ENCODE measurements around the gene SIGLEC11. TPM values are rescaled to one million over a fixed set of nuclear protein-coding genes. Genes with fewer than 3 reads are reported as not detected.

SIGLEC11 gene
- total and polyA plus RNA-seq, 2 experiments from 2014 or later, result not detected

- Mint-ChIP-seq H3K27me3 (ENCODE audit: insufficient read depth, low read depth, poor library complexity) (peaks cover 14% of the 10 kb centered on the region), H3K9me3 (peaks cover 12% of the 10 kb centered on the region)
- H3K4me2 ChIP-seq, result no peak overlapping the region
Observed at GRCh38 chr19:49950956-49951526, 9.9 kb downstream of the SIGLEC11 start.

More at GRCh38 chr19:49950956-49951526, 9.9 kb downstream of the SIGLEC11 start:
- DNase-seq (ENCODE audit: low spot score), result no peak
- Histone ChIP-seq H3K27ac (ENCODE audit: low read depth) (no peak overlapping the region), H3K79me2 (replicated peaks; ENCODE audit: insufficient read depth) (no peaks in the 10 kb centered on the region), H3K4me3 (no peak overlapping the region), H3F3A (replicated peaks; ENCODE audit: low read depth) (no peaks in the 10 kb centered on the region), H4K20me1 (replicated peaks; ENCODE audit: insufficient read depth) (no peaks in the 10 kb centered on the region), H2AFZ (no peak overlapping the region), H3K9me2 (ENCODE audit: insufficient read depth) (no peaks in the 10 kb centered on the region), H3K36me3 (ENCODE audit: insufficient read depth) (no peaks in the 10 kb centered on the region), H3K4me1 (ENCODE audit: insufficient read depth) (peaks cover 17% of the 10 kb centered on the region; the same call in 1 of the 2 replicates), H3K27me3 (ENCODE audit: insufficient read depth) (no peaks in the 10 kb centered on the region)
- Mint-ChIP-seq H3K27ac (no peak overlapping the region), H3K4me1 (peaks cover 23% of the 10 kb centered on the region), H3K36me3 (ENCODE audit: low read depth) (no peaks in the 10 kb centered on the region; the same call in 2 of the 3 replicates), H3K4me3 (no peak overlapping the region)
- TF ChIP-seq EZH2phosphoT487 (IDR thresholded peaks at IDR 0.05; ENCODE audit: unreplicated experiment), result no peak
- no peak for TF ChIP-seq EZH2 (IDR thresholded peaks at IDR 0.05; ENCODE audit: low read depth, unreplicated experiment)
- TF ChIP-seq, protein P1, sequence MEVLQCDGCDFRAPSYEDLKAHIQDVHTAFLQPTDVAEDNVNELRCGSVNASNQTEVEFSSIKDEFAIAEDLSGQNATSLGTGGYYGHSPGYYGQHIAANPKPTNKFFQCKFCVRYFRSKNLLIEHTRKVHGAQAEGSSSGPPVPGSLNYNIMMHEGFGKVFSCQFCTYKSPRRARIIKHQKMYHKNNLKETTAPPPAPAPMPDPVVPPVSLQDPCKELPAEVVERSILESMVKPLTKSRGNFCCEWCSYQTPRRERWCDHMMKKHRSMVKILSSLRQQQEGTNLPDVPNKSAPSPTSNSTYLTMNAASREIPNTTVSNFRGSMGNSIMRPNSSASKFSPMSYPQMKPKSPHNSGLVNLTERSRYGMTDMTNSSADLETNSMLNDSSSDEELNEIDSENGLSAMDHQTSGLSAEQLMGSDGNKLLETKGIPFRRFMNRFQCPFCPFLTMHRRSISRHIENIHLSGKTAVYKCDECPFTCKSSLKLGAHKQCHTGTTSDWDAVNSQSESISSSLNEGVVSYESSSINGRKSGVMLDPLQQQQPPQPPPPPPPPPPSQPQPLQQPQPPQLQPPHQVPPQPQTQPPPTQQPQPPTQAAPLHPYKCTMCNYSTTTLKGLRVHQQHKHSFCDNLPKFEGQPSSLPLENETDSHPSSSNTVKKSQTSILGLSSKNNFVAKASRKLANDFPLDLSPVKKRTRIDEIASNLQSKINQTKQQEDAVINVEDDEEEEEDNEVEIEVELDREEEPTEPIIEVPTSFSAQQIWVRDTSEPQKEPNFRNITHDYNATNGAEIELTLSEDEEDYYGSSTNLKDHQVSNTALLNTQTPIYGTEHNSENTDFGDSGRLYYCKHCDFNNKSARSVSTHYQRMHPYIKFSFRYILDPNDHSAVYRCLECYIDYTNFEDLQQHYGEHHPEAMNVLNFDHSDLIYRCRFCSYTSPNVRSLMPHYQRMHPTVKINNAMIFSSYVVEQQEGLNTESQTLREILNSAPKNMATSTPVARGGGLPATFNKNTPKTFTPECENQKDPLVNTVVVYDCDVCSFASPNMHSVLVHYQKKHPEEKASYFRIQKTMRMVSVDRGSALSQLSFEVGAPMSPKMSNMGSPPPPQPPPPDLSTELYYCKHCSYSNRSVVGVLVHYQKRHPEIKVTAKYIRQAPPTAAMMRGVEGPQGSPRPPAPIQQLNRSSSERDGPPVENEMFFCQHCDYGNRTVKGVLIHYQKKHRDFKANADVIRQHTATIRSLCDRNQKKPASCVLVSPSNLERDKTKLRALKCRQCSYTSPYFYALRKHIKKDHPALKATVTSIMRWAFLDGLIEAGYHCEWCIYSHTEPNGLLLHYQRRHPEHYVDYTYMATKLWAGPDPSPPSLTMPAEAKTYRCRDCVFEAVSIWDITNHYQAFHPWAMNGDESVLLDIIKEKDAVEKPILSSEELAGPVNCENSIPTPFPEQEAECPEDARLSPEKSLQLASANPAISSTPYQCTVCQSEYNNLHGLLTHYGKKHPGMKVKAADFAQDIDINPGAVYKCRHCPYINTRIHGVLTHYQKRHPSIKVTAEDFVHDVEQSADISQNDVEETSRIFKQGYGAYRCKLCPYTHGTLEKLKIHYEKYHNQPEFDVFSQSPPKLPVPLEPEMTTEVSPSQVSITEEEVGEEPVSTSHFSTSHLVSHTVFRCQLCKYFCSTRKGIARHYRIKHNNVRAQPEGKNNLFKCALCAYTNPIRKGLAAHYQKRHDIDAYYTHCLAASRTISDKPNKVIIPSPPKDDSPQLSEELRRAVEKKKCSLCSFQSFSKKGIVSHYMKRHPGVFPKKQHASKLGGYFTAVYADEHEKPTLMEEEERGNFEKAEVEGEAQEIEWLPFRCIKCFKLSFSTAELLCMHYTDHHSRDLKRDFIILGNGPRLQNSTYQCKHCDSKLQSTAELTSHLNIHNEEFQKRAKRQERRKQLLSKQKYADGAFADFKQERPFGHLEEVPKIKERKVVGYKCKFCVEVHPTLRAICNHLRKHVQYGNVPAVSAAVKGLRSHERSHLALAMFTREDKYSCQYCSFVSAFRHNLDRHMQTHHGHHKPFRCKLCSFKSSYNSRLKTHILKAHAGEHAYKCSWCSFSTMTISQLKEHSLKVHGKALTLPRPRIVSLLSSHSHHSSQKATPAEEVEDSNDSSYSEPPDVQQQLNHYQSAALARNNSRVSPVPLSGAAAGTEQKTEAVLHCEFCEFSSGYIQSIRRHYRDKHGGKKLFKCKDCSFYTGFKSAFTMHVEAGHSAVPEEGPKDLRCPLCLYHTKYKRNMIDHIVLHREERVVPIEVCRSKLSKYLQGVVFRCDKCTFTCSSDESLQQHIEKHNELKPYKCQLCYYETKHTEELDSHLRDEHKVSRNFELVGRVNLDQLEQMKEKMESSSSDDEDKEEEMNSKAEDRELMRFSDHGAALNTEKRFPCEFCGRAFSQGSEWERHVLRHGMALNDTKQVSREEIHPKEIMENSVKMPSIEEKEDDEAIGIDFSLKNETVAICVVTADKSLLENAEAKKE (CRISPR knock-in tag; IDR thresholded peaks at IDR 0.05), result no peak
- no peak for TF ChIP-seq NANOG (IDR thresholded peaks at IDR 0.05; ENCODE audit: borderline replicate concordance)
- TF ChIP-seq ETS1 (IDR thresholded peaks at IDR 0.05), result no peak
- TF ChIP-seq ZNF114 (CRISPR knock-in tag; IDR thresholded peaks at IDR 0.05), result no peak
- no peak for TF ChIP-seq STAT1 (IDR thresholded peaks at IDR 0.05; ENCODE audit: unreplicated experiment)
- no peak for TF ChIP-seq ZNF331 (CRISPR knock-in tag; IDR thresholded peaks at IDR 0.05; ENCODE audit: low read depth)
- TF ChIP-seq JUNB (IDR thresholded peaks at IDR 0.05; ENCODE audit: unreplicated experiment), result no peak
- TF ChIP-seq CTCF (conservative IDR thresholded peaks at IDR 0.05; ENCODE audit: low read depth in 2 of 2), result no peak
- no peak for TF ChIP-seq REST (IDR thresholded peaks at IDR 0.05; ENCODE audit: unreplicated experiment)
- TF ChIP-seq POLR2AphosphoS5 (IDR thresholded peaks at IDR 0.05; ENCODE audit: low read depth), result no peak
- no peak for TF ChIP-seq CREB1 (CRISPR knock-in tag; IDR thresholded peaks at IDR 0.05; ENCODE audit: low read depth)
- ATAC-seq, result no peak
